Activated naive CD4-positive, alpha-beta T cell treated with anti-CD3 and anti-CD28 coated beads, Interleukin-2, amount 50 U/mL, for 24 hours (primary cell): ENCODE results near the gene TJP1.
"Not testable (repeated sequence)": the region's sequence is repeated elsewhere in the genome, so short reads cannot be mapped to it uniquely, and the experiment has no call there.

Experiments used
- H3K27ac Mint-ChIP-seq: one replicate; pipeline ENCODE4 v1.8.0; 2021; ENCODE audit warnings: mild to moderate bottlenecking, mixed read lengths
- H3K27me3 Mint-ChIP-seq: one replicate; pipeline ENCODE4 v1.8.0; 2021; ENCODE audit warnings: mixed read lengths
- H3K36me3 Mint-ChIP-seq: one replicate; pipeline ENCODE4 v1.8.0; 2021; ENCODE audit warnings: mixed read lengths
- H3K4me1 Mint-ChIP-seq: one replicate; pipeline ENCODE4 v1.8.0; 2021; ENCODE audit warnings: mixed read lengths
- H3K4me3 Mint-ChIP-seq: one replicate; pipeline ENCODE4 v1.8.0; 2021; ENCODE audit warnings: mild to moderate bottlenecking, mixed read lengths
- H3K9me3 Mint-ChIP-seq: one replicate; pipeline ENCODE4 v1.8.0; 2021; ENCODE audit warnings: mixed read lengths

TJP1 gene

DNA sequence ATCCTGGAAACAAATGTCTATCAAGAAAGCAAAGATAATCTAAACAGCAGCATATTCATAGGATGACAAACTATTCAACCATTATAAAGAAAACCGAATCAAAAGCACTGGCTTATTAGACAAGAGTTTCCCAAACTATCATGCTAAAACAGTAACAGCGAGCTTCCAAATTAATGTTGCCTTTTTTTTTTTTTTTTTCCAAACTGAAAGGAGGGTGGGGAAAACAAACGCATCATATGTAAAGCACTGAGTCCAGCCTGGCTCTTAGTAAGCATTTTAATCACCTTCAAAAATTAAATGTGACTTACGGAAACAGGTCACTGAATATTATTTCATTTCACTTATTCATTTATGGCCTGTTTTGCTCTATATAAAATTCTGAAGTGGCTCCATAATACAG is 2.3 kb downstream of the TJP1 start:
- peaks cover 56% of the 10 kb centered on the region for H3K27me3 Mint-ChIP-seq
- H3K4me1 Mint-ChIP-seq: peaks cover 9% of the 10 kb centered on the region
- H3K27ac Mint-ChIP-seq: no peak overlapping the region
- peaks cover 4% of the 10 kb centered on the region for H3K36me3 Mint-ChIP-seq
- H3K9me3 Mint-ChIP-seq: peaks cover 13% of the 10 kb centered on the region
- H3K4me3 Mint-ChIP-seq: no peak overlapping the region

DNA sequence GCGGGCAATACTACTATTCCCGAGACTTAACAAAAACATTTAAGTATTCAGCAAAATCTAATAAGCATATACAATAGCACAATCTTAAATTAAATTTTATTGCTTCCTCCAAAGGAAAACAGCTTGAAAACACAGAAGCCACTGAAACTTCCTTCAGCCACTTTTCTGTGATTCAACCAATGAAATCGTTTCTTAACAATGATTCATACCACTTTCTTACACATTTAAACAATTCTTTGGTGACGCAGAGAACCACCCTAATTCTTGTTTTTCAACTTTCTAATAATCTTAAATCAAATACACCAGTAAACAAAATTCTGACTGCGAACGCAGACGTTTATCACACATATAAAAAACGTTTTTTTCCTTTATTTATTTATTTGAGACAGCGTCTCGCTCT is 4.1 kb downstream of the TJP1 start:
- peaks cover 67% of the 10 kb centered on the region for H3K27me3 Mint-ChIP-seq

DNA sequence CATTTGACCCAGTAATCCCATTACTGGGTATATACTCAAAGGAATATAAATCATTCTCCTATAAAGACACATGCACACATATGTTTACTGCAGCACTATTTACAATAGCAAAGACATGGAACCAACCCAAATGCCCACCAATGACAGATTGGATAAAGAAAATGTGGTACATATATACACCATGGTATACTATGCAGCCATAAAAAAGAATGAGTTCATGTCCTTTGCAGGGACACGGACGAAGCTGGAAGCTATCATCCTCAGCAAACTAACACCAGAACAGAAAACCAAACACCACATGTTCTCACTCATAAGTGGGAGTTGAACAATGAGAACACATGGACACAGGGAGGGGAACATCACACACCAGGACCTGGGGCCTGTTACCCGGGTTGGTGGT is 4.8 kb downstream of the TJP1 start:
- H3K4me1 Mint-ChIP-seq, H3K4me3 Mint-ChIP-seq, H3K9me3 Mint-ChIP-seq, H3K36me3 Mint-ChIP-seq: not testable (repeated sequence)
- H3K27ac Mint-ChIP-seq: peak overlapping the region; percentile 59
- peaks cover 67% of the 10 kb centered on the region for H3K27me3 Mint-ChIP-seq

More for the DNA sequence above, 4.1 kb downstream of the TJP1 start:
- Mint-ChIP-seq H3K4me3 (no peak overlapping the region), H3K27ac (no peak overlapping the region), H3K4me1 (peaks cover 2% of the 10 kb centered on the region), H3K36me3 (peaks cover 2% of the 10 kb centered on the region), H3K9me3 (peaks cover 10% of the 10 kb centered on the region)

DNA sequence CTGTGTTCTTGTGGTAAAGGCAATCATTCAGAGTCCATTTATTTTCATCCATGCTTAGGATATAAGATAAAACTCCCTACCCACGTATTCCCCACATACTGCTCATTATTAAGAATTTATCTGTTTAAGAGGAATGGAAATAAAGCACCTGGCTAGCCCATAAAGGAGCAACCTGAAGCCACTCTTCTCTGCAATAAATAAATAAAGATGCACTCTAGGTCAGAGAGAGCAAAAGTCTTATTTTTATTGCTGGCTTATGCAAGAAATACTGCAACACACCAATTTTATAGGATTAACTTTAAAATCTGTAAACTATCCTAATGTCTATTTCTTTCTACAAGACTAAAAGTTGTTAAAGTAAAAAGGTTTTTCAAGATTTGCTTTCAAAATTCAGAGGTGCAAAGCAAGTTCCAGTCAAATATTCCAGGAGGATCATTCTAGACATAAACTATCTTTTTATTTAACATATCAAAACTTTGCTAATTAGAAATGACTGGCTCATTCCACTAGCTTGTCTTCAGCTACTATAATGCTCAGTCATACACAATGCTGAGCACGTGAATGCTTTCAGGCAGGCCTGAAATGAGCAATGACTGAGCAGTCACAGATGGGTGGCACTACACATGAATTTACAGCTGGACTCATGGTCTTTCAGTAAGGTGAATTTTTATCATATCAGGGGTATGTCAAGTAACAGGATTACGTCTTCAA is 7.1 kb downstream of the TJP1 start:
- Mint-ChIP-seq H3K27ac (no peak overlapping the region), H3K4me1 (no peaks in the 10 kb centered on the region), H3K9me3 (peaks cover 16% of the 10 kb centered on the region), H3K36me3 (peaks cover 2% of the 10 kb centered on the region), H3K4me3 (no peak overlapping the region), H3K27me3 (peaks cover 76% of the 10 kb centered on the region)

DNA sequence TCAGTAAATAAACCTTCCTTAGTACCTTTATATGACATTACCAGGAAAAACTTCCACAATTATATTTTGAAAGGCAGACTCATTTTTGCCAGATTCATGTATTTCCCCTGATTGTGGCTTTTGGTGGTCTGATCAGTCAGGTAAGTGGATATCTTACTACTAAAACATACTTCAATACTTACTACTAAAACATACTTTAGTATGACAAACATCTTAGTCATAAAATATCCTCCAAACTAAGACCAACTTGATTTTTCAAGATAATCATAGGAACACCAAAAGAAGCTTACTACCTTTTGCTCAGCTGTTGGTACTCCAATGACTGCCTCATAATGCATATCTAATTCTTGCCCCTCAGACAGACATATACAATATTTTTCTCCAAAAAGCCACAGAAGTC is 9.3 kb downstream of the TJP1 start:
- no peak overlapping the region for H3K27ac Mint-ChIP-seq
- peaks cover 18% of the 10 kb centered on the region for H3K9me3 Mint-ChIP-seq
- peaks cover 74% of the 10 kb centered on the region for H3K27me3 Mint-ChIP-seq
- peaks cover 2% of the 10 kb centered on the region for H3K36me3 Mint-ChIP-seq
- H3K4me3 Mint-ChIP-seq: no peak overlapping the region
- H3K4me1 Mint-ChIP-seq: no peaks in the 10 kb centered on the region

DNA sequence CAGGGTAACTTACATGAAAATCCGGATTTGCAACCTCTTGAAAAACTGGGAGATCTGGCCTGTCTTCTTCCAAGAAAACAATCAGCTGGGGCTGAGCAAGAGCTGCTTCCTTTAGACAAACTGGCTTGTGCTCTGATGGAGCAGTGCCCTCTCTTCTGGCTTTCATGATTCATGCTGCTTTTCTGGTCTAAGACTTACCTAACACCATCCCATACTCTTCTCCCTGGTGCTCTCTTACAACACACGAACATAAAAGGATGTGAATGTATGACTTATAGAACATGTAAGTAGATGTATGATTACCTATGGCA is 9.9 kb downstream of the TJP1 start:
- Mint-ChIP-seq H3K4me1 (no peaks in the 10 kb centered on the region), H3K27ac (no peak overlapping the region), H3K27me3 (peaks cover 73% of the 10 kb centered on the region), H3K36me3 (peaks cover 2% of the 10 kb centered on the region), H3K9me3 (peaks cover 14% of the 10 kb centered on the region), H3K4me3 (no peak overlapping the region)

DNA sequence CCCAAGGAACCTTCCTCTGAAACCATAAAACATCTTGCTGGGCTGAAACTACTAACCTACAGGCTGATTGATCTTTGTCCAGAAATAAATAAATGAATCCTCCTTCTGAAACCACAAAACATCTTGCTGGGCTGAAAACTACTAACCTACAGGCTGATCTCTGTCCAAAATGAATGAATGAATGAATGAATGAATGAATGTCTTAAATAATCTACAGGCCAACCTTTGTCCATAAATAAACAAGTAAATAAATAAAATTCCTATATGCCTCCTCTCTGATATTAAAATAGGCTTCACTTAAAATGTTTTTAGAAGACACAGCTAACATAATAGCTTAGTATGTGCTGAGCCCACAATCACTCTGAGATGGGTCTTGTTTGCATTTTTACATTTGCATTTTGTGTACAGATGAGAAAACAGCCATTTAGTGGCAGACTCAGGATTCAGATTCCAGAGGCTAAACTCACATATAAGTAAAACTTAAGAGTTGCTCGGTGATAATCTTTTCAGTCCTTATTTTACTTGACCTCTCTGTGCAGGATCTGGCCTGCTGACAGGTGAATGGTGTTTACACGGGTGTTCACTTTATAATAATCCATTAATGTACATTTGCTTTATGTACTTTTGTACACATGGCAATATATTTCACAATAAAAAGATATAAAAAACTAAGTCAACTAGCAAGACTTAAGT is 10.4 kb downstream of the TJP1 start:
- Mint-ChIP-seq H3K36me3 (peaks cover 2% of the 10 kb centered on the region), H3K27me3 (peaks cover 72% of the 10 kb centered on the region)

DNA sequence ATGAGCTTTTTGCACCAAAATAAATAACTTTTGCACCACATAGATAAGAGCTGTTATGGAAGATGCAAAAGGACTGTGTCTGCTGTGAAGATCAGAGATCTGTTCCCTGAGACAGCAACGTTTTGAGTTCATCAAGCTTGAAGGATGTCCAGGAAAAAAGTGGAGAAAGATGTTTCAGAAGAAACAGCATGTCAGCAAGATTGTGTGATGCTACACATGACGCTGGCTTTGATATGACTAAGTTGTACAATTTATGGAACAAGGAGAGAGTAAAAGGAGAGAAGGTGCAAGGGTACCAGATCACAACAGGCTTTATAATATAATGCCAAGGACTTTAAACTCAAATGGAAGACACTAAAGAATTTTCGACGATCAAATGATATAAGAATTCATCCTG is 16.6 kb downstream of the TJP1 start:
- Mint-ChIP-seq H3K9me3 (peaks cover 8% of the 10 kb centered on the region), H3K4me1 (no peaks in the 10 kb centered on the region), H3K27me3 (peaks cover 57% of the 10 kb centered on the region), H3K36me3 (no peaks in the 10 kb centered on the region), H3K4me3 (no peak overlapping the region), H3K27ac (no peak overlapping the region)

More for the DNA sequence above, 10.4 kb downstream of the TJP1 start:
- Mint-ChIP-seq H3K4me1 (no peaks in the 10 kb centered on the region), H3K4me3 (no peak overlapping the region), H3K27ac (no peak overlapping the region), H3K9me3 (peaks cover 12% of the 10 kb centered on the region)

DNA sequence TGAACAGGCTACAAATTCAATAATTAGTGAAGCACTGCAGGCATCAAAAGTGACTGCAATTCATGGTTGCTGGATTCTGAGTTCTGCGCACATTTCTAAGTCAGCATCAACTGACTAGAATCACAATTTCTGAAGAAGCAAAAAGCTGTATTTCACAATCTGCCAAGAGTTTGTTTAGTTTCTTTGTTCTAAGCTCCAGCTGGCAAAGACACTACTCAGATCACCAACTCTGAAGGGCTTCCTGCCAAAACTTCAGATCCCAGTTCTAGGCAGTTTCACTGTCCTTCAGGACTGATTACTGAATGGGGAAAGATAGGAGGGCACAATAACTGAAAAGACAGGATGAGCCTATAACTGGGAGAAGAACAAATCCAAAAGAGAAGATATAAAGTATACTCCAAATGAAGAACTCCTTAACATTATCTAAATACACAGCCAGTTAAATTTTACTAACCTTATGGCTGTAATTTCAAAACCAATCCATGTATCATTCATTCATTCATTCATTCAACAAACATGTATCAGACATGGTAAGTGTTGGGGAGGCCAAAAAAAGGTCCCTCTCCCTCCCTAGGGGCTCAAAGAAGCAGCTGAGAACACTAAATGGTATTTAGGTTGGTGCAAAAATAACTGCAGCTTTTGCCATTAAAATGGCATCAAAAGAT is 17.1 kb downstream of the TJP1 start:
- H3K27ac Mint-ChIP-seq: no peak overlapping the region

DNA sequence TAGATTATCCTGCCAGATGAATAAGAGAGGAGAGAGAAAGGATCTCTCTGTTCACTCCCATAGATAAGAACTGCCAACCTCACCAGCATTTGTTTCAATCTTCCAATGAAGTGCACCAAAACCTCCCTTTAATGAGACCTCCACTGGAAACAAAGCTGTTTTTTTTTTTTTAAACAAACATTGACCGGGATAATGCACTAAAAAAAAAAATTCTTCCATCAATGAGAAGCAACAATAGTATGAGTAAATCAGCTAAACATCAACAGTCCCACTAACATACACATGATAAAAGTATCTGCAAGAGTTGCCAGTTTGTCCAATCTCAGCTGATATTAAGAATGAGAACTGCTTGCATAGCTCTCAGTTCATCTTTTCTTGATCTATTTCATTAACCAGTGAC is 19.9 kb downstream of the TJP1 start:
- H3K4me3 Mint-ChIP-seq: no peak overlapping the region
- peaks cover 46% of the 10 kb centered on the region for H3K27me3 Mint-ChIP-seq
- H3K4me1 Mint-ChIP-seq: no peaks in the 10 kb centered on the region
- no peaks in the 10 kb centered on the region for H3K9me3 Mint-ChIP-seq
- no peak overlapping the region for H3K27ac Mint-ChIP-seq
- H3K36me3 Mint-ChIP-seq: no peaks in the 10 kb centered on the region

More for the DNA sequence above, 17.1 kb downstream of the TJP1 start:
- Mint-ChIP-seq H3K4me3 (no peak overlapping the region), H3K27me3 (peaks cover 55% of the 10 kb centered on the region), H3K36me3 (no peaks in the 10 kb centered on the region), H3K9me3 (peaks cover 2% of the 10 kb centered on the region), H3K4me1 (no peaks in the 10 kb centered on the region)

DNA sequence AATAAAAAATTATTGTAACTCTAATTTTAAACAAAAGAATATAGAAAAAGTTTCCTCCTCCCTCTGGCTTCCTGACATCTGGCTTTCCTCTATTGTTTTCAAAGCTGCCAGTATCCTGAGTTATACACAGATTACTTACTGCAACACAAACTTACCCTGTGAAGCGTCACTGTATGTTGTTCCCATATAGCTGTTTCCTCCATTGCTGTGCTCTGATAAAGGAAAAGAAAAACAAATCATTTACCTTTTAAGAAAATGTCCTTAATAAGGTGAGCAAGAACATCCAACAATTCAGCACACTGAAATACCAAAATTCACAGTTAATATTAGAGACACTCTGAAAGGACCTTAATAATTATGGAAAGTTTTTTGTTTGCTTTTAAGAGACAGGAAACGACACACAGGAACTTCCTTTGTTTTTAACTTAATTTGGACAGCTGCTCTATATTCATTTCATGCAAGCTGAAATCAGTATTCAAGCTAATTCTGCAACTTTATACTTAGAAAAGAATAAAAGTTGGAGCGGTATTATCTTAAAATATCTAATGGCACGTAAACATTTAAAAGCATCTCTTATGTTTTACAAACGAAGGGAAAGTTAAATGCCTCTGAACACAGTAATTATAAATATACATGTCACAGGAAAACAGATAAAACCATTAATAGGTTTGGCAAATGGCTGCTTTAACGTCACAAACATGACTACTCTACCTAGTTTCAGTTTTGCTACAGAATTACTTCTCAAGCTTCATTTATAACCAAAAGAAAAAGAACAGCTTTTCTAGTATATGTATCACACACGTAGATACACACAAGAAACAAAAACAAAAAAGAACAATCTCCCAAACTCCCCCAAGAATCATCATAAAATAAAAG is 21.5 kb downstream of the TJP1 start:
- Mint-ChIP-seq H3K27ac (no peak overlapping the region), H3K36me3 (peaks cover 1% of the 10 kb centered on the region), H3K27me3 (peaks cover 37% of the 10 kb centered on the region), H3K4me1 (no peaks in the 10 kb centered on the region), H3K4me3 (no peak overlapping the region), H3K9me3 (no peaks in the 10 kb centered on the region)

DNA sequence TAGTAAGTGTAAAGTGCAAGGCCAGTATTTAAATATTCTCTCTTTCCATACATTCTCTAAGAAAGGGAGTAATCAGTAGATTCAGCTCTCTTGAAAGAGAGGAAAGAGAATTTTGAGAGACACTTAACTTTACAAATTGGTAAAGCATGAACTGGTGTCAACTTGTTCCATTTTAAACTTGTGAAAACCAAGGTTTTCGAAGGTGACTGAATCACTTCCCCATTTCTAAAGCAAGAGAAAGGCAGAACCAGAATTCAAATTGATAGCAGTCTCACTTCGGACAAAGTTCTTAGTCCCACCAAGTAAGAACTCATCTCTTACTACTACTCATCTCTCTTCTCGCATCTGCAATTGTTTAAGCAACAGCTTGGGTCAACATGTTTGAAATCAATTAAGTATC is 22.4 kb downstream of the TJP1 start:
- Mint-ChIP-seq H3K9me3 (no peaks in the 10 kb centered on the region), H3K36me3 (peaks cover 1% of the 10 kb centered on the region), H3K4me3 (no peak overlapping the region), H3K27ac (no peak overlapping the region), H3K4me1 (no peaks in the 10 kb centered on the region), H3K27me3 (peaks cover 33% of the 10 kb centered on the region)

DNA sequence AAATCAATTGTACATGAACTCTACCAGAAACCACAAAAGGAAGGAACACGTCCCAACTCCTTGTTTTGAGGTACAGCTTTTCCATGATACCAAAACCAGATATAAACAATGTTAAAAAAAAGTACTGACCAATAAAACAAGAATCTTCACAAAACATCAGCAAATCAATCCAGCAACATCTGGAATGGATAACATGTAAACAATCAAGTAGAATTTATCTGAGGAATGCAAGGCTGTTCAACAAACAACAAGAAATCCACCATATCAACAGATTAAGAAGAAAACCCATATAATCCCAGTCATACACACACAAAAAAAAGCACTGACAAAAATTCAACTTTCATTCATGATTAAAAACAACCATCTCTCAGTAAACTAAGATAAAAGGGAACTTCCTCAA is 26.7 kb downstream of the TJP1 start:
- Mint-ChIP-seq H3K4me1 (no peaks in the 10 kb centered on the region), H3K36me3 (peaks cover 1% of the 10 kb centered on the region), H3K27me3 (peaks cover 42% of the 10 kb centered on the region), H3K4me3 (no peak overlapping the region), H3K9me3 (no peaks in the 10 kb centered on the region), H3K27ac (no peak overlapping the region)

DNA sequence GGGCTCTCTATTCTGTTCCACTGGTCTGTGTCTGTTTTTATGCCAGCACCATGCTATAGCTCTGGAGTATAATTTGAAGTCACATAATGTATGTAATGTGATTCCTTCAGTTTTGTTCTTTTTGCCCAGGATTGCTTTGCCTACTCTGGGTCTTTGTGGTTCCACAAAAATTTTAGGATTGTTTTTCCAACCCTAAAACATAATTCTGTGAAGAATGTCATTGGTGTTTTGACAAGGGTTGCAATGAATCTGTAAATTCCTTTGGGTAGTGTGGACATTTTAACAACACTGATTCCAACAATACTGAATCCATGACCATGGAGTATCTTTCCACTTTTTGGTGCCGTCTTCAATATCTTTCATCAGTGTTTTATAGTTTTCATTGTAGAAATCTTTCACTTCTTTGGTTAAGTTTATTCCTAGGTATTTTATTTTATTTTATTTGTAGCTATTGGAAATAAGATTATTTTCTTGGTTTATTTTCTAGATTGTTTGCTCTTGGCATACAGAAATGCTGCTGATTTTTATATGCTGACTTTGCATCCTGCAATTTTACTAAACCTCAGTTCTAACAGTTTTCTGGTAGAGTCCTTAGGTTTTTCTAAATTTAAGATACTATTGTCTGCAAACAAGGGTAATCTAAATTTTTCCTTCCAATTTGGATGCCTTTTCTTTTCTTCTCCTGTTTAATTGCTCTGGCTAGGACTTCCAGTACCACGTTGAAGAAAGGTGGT is 29.7 kb downstream of the TJP1 start:
- no peak overlapping the region for H3K27ac Mint-ChIP-seq
- H3K27me3 Mint-ChIP-seq: peaks cover 37% of the 10 kb centered on the region
- H3K9me3 Mint-ChIP-seq: no peaks in the 10 kb centered on the region
- H3K4me3 Mint-ChIP-seq: no peak overlapping the region
- peaks cover 1% of the 10 kb centered on the region for H3K36me3 Mint-ChIP-seq
- no peaks in the 10 kb centered on the region for H3K4me1 Mint-ChIP-seq

DNA sequence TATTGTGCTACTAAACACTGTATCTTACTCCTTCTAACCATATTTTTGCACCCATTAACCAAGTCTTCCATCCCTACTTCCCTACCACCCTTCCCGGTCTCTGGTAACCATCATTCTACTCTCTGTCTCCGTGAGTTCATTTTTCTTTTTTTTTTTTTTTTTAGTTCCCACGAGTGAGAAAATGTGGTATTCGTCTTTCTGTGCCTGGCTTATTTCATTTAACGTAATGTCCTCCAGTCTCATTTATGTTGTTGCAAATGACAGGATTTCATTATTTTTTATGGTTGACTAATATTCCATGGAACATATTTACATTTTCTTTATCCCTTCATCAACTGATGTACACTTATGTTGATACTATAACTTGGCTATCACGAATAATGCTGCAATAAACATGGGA is 31.7 kb downstream of the TJP1 start:
- H3K36me3 Mint-ChIP-seq: no peaks in the 10 kb centered on the region
- no peaks in the 10 kb centered on the region for H3K4me1 Mint-ChIP-seq
- no peak overlapping the region for H3K27ac Mint-ChIP-seq
- H3K9me3 Mint-ChIP-seq: no peaks in the 10 kb centered on the region
- H3K4me3 Mint-ChIP-seq: no peak overlapping the region
- H3K27me3 Mint-ChIP-seq: peaks cover 30% of the 10 kb centered on the region
